Fibroblast of skin of right biceps (primary cell): ENCODE data around the gene COX6A2.
"Not testable (repeated sequence)": the region's sequence is repeated elsewhere in the genome, so short reads cannot be mapped to it uniquely, and the experiment has no call there.

Experiments
- DNase-seq: peaks from one replicate; pipeline ENCODE4 v3.0.0-alpha.2; 2013

COX6A2 gene

GRCh38 chr16:31436221-31437045 is 8.3 kb upstream of the COX6A2 start:
- DNase-seq = no peak

GRCh38 chr16:31435341-31436220 is 7.4 kb upstream of the COX6A2 start:
- DNase-seq = no peak

GRCh38 chr16:31430380-31431052 is 2.4 kb upstream of the COX6A2 start:
- DNase-seq = no peak

GRCh38 chr16:31429796-31430195 is 1.6 kb upstream of the COX6A2 start:
- no peak for DNase-seq

- DNase-seq = no peak
These were observed 1.2 kb upstream of the COX6A2 start for GRCh38 chr16:31429314-31429713.

DNA sequence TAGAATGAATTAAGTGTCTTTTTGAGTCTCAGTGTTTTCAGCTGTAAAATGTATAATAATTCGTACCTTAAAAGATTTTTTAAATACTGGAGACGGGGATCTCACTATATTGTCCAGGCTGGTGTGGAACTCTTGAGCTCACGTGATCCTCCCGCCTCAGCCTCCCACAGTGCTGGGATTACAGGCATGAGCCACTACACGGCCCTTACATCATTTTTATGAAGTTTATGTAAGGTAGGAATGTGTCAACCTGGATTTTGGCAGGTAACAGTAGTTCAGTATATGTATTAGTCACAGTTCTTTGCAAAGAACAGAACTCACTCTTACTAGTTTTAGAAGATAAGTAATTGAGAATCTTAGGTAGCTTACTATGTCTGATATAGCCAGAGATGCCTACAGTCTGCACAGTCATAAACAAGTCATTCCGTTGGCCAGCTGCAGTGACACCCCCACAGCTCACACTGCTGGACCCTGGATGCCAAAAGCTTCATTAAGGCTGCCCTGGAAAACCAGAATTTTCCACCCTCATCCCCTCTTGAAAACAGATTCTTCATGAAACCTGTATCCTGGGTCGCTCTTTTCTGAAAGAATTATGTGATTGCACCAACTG is 583 bp upstream of the COX6A2 start:
- DNase-seq = no peak

DNA sequence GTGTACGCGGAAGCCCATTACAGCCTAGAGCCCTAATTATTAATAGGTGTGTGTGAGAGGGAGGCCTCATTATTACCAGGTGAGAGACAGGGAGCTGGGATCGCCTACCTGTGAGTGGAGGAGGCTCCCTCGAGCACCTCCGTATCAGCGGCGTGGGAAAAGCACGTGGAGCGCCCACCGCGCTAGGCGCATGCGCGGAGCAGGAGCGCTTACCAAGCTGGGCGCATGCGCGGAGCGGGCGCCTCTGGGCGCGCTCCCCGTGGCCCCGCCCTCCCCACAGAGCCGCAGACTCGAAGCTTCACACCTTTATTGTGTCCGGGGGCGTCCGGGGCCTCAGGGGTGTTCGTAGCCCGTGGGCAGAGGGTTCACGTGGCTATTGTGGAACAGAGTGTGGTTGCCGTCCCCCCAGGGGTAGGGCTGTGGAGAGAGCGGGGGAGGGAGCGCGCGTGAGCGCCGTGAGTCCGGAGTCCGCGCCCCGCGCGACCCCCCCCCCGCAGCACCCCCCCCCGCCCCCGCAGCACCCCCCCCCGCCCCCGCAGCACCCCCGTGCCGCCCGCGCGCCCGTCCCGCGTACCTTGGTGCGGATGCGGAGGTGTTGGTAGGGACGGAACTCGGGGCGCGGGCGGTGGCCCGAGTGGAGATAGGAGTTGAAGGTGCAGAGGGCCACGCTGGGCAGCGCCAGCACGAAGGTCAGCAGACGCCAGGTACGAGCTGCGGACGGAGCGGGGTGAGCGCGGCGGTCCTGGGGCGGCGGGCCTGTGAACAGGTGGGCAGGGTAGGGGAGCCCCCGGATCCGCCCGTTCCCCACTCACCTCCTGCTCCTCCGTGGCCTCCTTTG is 500 bp downstream of the COX6A2 start:
- DNase-seq = peak; percentile 39

GRCh38 chr16:31423801-31424200 is 4.4 kb downstream of the COX6A2 start:
- no peak for DNase-seq

DNA sequence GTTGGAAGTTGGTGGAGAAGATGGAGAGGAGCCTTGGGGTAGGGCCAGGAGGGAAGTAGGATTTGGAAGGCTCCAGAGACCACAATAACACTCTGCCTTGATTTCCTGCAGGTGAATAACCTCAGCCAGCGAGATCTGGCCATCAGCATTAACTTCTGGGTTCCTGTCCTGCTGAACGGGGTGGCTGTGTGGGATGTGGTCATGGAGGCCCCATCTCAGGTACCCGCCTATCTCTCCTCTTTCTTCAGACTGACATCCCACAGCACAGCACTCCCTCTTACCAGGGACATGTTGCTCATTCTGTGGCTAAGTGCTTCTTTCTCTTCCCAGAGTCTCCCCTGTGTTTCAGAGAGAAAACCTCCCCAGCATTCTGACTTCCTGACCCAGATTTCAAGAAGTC is 4.9 kb downstream of the COX6A2 start:
- DNase-seq = no peak

DNA sequence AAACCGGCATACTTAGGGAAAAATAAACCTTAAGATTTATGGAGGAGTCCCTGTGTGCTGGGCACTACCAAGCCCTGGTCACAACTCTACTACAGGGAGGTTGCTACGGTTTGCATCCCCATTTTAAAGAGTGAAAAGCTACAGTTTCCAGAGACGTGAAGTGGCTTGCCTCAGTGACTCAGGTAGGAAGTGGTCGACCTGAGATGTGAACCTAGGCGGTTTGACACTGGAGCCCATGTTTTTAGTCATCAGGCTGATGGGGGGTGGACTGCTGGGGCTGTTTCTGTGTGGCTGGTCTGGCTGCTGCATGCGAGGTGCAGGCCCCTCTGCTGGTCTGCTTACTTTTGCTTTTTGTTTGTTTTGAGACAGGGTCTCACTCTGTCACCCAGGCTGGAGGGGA is 6.6 kb downstream of the COX6A2 start:
- DNase-seq = no peak

DNA sequence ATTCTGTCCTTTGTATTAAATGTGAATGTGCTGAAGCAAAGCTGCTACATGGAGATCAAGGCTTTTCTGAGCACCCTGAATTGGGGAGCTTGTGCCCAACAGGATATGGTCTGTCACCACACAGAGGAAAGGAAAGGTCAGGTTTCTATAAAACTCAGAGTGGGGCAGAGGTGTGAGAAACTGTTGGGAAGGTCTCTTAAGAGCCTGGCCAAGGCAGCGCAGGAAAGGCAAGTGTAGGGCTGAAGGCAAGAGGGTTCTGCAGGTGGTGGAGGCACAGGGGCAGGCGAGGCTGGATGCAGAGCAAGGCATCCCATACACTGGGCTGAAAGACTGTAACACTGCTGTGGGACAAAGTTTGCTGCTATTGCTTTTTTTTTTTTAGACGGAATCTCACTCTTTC is 8.1 kb downstream of the COX6A2 start:
- DNase-seq = no peak

GRCh38 chr16:31417916-31418315 is 10.2 kb downstream of the COX6A2 start:
- no peak for DNase-seq

DNA sequence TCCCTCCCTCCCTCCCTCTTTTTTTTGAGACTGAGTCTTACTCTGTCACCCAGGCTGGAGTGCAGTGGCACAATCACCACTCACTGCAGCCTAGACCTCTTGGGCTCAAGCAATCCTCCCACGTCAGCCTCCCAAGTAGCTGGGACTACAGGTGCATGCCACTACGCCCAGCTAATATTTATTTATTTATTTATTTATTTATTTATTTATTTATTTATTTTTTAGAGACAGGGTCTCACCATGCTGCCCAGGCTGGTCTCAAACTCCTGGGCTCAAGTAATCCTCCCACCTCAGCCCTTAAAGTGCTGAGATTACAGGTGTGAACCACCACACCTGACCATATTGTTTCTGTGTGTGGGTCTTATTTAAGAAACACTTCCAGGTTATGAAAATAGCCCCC is 11.1 kb downstream of the COX6A2 start:
- DNase-seq = not testable (repeated sequence)

DNA sequence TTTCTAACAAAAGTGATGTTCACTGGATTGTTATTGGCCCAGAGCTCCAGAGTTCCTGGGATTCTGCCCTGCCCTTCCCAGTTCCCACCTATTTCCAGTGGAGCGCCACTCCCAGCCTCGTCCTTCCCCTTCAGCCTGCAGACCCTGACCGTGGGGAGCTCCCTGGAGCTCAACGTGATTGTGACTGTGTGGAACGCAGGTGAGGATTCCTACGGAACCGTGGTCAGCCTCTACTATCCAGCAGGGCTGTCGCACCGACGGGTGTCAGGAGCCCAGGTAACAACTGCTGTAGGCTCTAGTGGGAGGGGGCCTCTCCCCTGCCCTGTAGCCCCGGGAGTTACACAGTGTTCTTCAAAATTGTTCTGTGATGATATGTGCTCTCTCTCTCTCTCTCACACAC is 11.8 kb downstream of the COX6A2 start:
- DNase-seq = no peak

DNA sequence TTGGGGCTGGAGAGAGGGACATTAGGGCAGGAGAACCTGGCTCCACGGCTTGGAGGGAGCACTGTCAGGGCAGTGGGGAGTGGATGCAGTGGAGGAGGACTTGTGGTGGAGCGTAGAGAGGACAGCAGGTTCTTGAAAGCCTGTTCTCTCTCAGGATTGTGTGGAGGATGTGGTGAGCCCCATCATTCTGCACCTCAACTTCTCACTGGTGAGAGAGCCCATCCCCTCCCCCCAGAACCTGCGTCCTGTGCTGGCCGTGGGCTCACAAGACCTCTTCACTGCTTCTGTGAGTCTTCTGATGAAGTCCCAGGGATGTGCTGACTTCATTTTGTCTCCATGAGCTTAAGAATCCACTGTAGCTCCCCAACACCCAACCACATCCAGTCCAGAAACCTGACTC is 13.5 kb downstream of the COX6A2 start:
- no peak for DNase-seq

DNA sequence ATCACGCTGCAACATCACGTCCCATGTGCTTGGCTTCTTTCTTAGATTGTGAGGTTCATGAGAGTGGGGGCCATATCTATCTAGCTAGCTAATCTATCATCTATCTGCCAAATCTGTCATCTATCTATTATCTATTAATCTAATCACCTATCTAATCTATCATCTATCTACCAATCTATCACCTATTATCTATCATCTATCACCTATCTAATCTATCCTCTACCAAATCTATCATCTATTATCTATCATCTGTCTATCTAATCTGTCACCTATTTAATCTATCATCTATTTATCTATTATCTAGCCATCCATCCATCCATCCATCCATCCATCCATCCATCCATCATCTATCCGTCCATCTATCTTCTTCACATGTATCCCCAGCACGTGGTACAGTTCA is 14.2 kb downstream of the COX6A2 start:
- no peak for DNase-seq

DNA sequence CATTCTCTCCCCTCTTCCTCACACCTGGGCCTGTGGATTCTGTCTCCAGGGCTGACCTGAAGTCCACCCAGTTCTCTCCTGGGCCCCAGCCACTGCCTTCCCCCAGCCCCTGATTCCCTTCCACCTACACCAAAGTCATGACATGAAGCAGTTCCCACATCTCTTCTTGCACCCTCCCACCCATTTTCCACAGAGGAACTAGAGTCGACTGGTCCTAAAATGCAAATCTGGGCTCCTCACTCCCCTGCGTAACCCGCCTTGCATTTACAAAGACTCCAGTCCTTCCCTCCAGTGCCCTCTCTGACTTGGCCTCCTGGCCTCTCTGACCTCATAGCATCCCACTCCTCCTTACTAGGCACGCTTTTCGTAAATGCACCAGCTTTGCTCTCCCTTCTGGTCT is 14.8 kb downstream of the COX6A2 start:
- no peak for DNase-seq

- no peak for DNase-seq
These were observed 15.4 kb downstream of the COX6A2 start for GRCh38 chr16:31412750-31413149.

DNA sequence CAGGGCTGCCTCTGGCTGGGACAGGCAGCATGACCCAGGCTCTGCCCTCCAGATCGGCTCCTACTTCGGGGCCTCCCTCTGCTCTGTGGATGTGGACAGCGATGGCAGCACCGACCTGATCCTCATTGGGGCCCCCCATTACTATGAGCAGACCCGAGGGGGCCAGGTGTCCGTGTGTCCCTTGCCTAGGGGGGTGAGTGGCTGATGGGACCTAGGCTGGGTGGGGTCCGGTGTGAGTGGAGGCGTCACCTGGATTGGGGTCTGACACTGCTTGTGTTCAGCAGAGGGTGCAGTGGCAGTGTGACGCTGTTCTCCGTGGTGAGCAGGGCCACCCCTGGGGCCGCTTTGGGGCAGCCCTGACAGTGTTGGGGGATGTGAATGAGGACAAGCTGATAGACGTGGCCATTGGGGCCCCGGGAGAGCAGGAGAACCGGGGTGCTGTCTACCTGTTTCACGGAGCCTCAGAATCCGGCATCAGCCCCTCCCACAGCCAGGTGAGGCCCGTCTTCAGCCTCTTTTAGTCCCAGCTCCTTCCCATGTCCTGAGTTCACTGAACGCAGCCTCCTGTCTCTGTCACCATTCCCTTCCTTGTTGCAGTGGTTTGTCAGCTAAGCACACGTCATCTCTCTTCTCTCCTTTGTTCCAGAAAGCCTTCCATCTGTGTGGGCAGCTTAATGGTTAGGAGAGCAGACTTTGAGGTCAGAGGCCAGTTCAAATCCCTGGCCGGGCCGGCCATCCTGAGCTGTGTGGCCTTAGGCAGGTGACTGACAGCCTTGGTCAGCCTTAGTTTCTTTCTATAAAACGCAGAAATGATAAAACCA is 16.9 kb downstream of the COX6A2 start:
- DNase-seq = no peak

DNA sequence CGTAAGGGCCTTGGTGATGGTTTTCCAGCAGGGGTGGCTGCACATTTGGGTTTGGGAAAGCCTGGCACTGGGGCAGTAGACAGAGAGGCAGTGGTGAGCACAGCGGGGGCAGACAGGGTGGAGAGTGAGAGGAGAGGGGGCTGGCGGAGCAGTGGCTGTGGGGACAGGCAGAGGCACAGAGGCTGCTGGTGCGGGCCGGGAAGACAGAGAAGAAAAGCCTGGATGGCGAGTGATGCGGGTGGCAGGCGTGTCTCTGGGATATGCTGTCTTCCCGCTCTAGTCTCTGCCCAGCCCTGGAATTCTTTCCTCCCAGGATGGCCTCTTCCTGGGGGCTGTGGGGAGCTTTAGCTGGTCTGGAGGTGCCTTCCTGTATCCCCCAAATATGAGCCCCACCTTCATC is 18.1 kb downstream of the COX6A2 start:
- DNase-seq = no peak

DNA sequence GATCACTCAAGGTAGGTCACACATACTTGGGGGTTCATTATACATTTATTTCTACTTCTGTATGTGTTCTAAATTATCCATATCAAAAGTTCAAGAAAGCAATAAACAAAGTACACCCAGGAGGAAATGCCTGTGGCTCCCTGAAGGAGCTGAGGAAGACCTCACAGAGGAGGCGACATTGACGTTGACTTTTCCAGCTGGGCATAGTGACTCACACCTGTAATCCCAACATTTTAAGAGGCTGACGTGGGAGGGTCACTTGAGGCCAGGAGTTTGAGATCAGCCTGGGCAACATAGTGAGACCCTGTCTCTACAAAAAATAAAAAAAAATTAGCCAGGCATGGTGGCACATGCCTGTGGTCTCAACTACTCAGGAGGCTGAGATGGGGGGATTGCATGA is 18.7 kb downstream of the COX6A2 start:
- DNase-seq = peak; percentile 47
